ENCODE results near the gene CHM.

- TF ChIP-seq CTCF (IDR thresholded peaks at IDR 0.05) (no peak), EZH2 (IDR thresholded peaks at IDR 0.05; ENCODE audit: borderline replicate concordance, insufficient read depth, low read depth, low read length, poor library complexity, severe bottlenecking) (no peak)
These were observed 141.5 kb downstream of the CHM start for GRCh38 chrX:85905851-85906250.

Measured in B cell (primary cell).